WTC11 (cell line): Measurements from ENCODE around the gene ABCD3. TPM values are rescaled to one million over a fixed set of nuclear protein-coding genes. Genes with fewer than 3 reads are reported as not detected.

Experiments used
- ATAC-seq: fragments of 200-7000 bp; cut with Tn5 transposase; 2 replicates; pipeline ENCODE4 v1.10.0; 2021; ENCODE audit warnings: mild to moderate bottlenecking, moderate library complexity
- CTCF ChIA-PET: fragments of 300-600 bp; sonication (Branson Sonifier 250); formaldehyde crosslinking; loops from one replicate; lab custom pipeline; 2021; ENCODE audit warnings: antibody characterized with exemption; lab: Charles Lee
- POLR2A ChIA-PET: fragments of 350-600 bp; sonication (Branson Sonifier 250); formaldehyde crosslinking; loops from one replicate; lab custom pipeline; 2021; ENCODE audit warnings: antibody characterized with exemption; lab: Charles Lee
- DNase-seq: peaks from one replicate; pipeline ENCODE4 v3.0.0; 2021; ENCODE audit warnings: low spot score
- H3K27ac Mint-ChIP-seq: 2 replicates; pipeline ENCODE4 v1.8.0; 2021; ENCODE audit warnings: mixed read lengths
- H3K27me3 Mint-ChIP-seq: 2 replicates; pipeline ENCODE4 v1.8.0; 2021; ENCODE audit warnings: low read depth, mild to moderate bottlenecking, moderate library complexity, mixed read lengths
- H3K36me3 Mint-ChIP-seq: 2 replicates; pipeline ENCODE4 v1.8.0; 2021; ENCODE audit warnings: mixed read lengths
- H3K4me1 Mint-ChIP-seq: 2 replicates; pipeline ENCODE4 v1.8.0; 2022; ENCODE audit warnings: mixed read lengths
- H3K4me3 Mint-ChIP-seq: 2 replicates; pipeline ENCODE4 v1.8.0; 2021; ENCODE audit warnings: mild to moderate bottlenecking, moderate library complexity, mixed read lengths
- H3K9me3 Mint-ChIP-seq: 2 replicates; pipeline ENCODE4 v1.8.0; 2021; ENCODE audit warnings: mixed read lengths
- ATF6 ChIP-seq: sonication (generic); formaldehyde crosslinking; IDR thresholded peaks from 2 replicates; pipeline ENCODE4 v1.8.1; 2023; ENCODE audit warnings: mild to moderate bottlenecking, missing genetic modification reagents
- EMX1 ChIP-seq: fragments of 250-450 bp; sonication (Bioruptor Pico); IDR thresholded peaks from 2 replicates; pipeline ENCODE4 v1.8.0; 2021; ENCODE audit warnings: mild to moderate bottlenecking
- ERG ChIP-seq: fragments of 250-450 bp; sonication (Bioruptor Pico); IDR thresholded peaks from 2 replicates; pipeline ENCODE4 v1.8.0; 2021; ENCODE audit warnings: mild to moderate bottlenecking
- ETV6 ChIP-seq: sonication (generic); formaldehyde crosslinking; IDR thresholded peaks from 2 replicates; pipeline ENCODE4 v1.8.1; 2022; ENCODE audit warnings: mild to moderate bottlenecking, missing genetic modification reagents
- GTF2I ChIP-seq: fragments of 250-450 bp; sonication (Bioruptor Pico); conservative IDR thresholded peaks from 2 replicates; pipeline ENCODE4 v1.4.0; 2021; ENCODE audit warnings: mild to moderate bottlenecking
- IRF2 ChIP-seq: sonication (generic); formaldehyde crosslinking; IDR thresholded peaks from 2 replicates; pipeline ENCODE4 v1.8.0; 2022; ENCODE audit warnings: low read depth, missing genetic modification reagents, borderline replicate concordance
- NFATC4 ChIP-seq: fragments of 250-450 bp; sonication (Bioruptor Pico); IDR thresholded peaks from 2 replicates; pipeline ENCODE4 v1.9.0; 2021; ENCODE audit warnings: mild to moderate bottlenecking
- OVOL2 ChIP-seq: fragments of 250-450 bp; sonication (Bioruptor Pico); IDR thresholded peaks from 2 replicates; pipeline ENCODE4 v1.9.0; 2021; ENCODE audit warnings: mild to moderate bottlenecking, borderline replicate concordance
- TCF7 ChIP-seq: sonication (generic); formaldehyde crosslinking; IDR thresholded peaks from 2 replicates; pipeline ENCODE4 v1.8.0; 2022; ENCODE audit warnings: mild to moderate bottlenecking, low read depth, missing genetic modification reagents, moderate library complexity
- TEAD1 ChIP-seq: sonication (generic); formaldehyde crosslinking; IDR thresholded peaks from 2 replicates; pipeline ENCODE4 v1.8.0; 2022; ENCODE audit warnings: mild to moderate bottlenecking, missing genetic modification reagents
- ZNF219 ChIP-seq: sonication (generic); formaldehyde crosslinking; IDR thresholded peaks from 2 replicates; pipeline ENCODE4 v1.8.0; 2023; ENCODE audit warnings: missing genetic modification reagents, mild to moderate bottlenecking, borderline replicate concordance
- ZNF281 ChIP-seq: sonication (generic); formaldehyde crosslinking; IDR thresholded peaks from 2 replicates; pipeline ENCODE4 v1.8.0; 2023; ENCODE audit warnings: mild to moderate bottlenecking, missing genetic modification reagents
- ZSCAN18 ChIP-seq: fragments of 250-450 bp; sonication (Bioruptor Pico); IDR thresholded peaks from 2 replicates; pipeline ENCODE4 v2.1.2; 2022; ENCODE audit warnings: mild to moderate bottlenecking, moderate library complexity
- total RNA-seq: library from RNA; stranded (reverse); gene quantifications from 3 replicates; pipeline ENCODE4 v1.2.3, GENCODE V29; 2021
- TF ChIP-seq, protein P1 (sequence below): sonication (generic); formaldehyde crosslinking; IDR thresholded peaks from 2 replicates; pipeline ENCODE4 v1.8.1; 2023; ENCODE audit warnings: mild to moderate bottlenecking, missing genetic modification reagents, moderate library complexity
- TF ChIP-seq, protein P2 (sequence below): sonication (generic); formaldehyde crosslinking; IDR thresholded peaks from 2 replicates; pipeline ENCODE4 v1.8.1; 2022; ENCODE audit warnings: missing genetic modification reagents, borderline replicate concordance
- TF ChIP-seq, protein P3 (sequence below): sonication (generic); formaldehyde crosslinking; IDR thresholded peaks from 2 replicates; pipeline ENCODE4 v1.8.1; 2023; ENCODE audit warnings: mild to moderate bottlenecking, moderate library complexity, missing genetic modification reagents
- TF ChIP-seq, protein P4 (sequence below): sonication (generic); formaldehyde crosslinking; IDR thresholded peaks from 2 replicates; pipeline ENCODE4 v1.8.0; 2022; ENCODE audit warnings: mild to moderate bottlenecking, missing genetic modification reagents

Gene ABCD3
- total RNA-seq, 1 experiment from 2014 or later: 27.2 TPM

- ChIA-PET CTCF (interaction anchor here (1.5 kb wide), 2 partner anchors 32 to 289 kb away, joined by 4 to 7 read pairs; no protein-coding TSS in a partner anchor), POLR2A (no interaction called here)
- Mint-ChIP-seq H3K36me3 (peaks cover 15% of the 10 kb centered on the region), H3K4me3 (no peak overlapping the region), H3K4me1 (no peaks in the 10 kb centered on the region), H3K27me3 (no peaks in the 10 kb centered on the region), H3K9me3 (no peaks in the 10 kb centered on the region), H3K27ac (no peak overlapping the region)
- DNase-seq: no peak
- TF ChIP-seq, protein P1, sequence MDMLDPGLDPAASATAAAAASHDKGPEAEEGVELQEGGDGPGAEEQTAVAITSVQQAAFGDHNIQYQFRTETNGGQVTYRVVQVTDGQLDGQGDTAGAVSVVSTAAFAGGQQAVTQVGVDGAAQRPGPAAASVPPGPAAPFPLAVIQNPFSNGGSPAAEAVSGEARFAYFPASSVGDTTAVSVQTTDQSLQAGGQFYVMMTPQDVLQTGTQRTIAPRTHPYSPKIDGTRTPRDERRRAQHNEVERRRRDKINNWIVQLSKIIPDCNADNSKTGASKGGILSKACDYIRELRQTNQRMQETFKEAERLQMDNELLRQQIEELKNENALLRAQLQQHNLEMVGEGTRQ (CRISPR knock-in tag): no peak
- TF ChIP-seq ZSCAN18: no peak
- TF ChIP-seq, protein P2, sequence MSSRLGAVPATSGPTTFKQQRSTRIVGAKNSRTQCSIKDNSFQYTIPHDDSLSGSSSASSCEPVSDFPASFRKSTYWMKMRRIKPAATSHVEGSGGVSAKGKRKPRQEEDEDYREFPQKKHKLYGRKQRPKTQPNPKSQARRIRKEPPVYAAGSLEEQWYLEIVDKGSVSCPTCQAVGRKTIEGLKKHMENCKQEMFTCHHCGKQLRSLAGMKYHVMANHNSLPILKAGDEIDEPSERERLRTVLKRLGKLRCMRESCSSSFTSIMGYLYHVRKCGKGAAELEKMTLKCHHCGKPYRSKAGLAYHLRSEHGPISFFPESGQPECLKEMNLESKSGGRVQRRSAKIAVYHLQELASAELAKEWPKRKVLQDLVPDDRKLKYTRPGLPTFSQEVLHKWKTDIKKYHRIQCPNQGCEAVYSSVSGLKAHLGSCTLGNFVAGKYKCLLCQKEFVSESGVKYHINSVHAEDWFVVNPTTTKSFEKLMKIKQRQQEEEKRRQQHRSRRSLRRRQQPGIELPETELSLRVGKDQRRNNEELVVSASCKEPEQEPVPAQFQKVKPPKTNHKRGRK: no peak
- no peak for TF ChIP-seq NFATC4
- no peak for TF ChIP-seq OVOL2 (CRISPR knock-in tag)
- TF ChIP-seq EMX1 (CRISPR knock-in tag): no peak
- TF ChIP-seq ETV6: no peak
- no peak for TF ChIP-seq TCF7 (CRISPR knock-in tag)
- TF ChIP-seq ATF6 (CRISPR knock-in tag): no peak
- TF ChIP-seq ERG (CRISPR knock-in tag): no peak
- TF ChIP-seq IRF2 (CRISPR knock-in tag): no peak
- TF ChIP-seq, protein P3, sequence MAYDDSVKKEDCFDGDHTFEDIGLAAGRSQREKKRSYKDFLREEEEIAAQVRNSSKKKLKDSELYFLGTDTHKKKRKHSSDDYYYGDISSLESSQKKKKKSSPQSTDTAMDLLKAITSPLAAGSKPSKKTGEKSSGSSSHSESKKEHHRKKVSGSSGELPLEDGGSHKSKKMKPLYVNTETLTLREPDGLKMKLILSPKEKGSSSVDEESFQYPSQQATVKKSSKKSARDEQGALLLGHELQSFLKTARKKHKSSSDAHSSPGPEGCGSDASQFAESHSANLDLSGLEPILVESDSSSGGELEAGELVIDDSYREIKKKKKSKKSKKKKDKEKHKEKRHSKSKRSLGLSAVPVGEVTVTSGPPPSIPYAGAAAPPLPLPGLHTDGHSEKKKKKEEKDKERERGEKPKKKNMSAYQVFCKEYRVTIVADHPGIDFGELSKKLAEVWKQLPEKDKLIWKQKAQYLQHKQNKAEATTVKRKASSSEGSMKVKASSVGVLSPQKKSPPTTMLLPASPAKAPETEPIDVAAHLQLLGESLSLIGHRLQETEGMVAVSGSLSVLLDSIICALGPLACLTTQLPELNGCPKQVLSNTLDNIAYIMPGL (CRISPR knock-in tag): no peak
- TF ChIP-seq ZNF219 (CRISPR knock-in tag): no peak
- TF ChIP-seq, protein P4, sequence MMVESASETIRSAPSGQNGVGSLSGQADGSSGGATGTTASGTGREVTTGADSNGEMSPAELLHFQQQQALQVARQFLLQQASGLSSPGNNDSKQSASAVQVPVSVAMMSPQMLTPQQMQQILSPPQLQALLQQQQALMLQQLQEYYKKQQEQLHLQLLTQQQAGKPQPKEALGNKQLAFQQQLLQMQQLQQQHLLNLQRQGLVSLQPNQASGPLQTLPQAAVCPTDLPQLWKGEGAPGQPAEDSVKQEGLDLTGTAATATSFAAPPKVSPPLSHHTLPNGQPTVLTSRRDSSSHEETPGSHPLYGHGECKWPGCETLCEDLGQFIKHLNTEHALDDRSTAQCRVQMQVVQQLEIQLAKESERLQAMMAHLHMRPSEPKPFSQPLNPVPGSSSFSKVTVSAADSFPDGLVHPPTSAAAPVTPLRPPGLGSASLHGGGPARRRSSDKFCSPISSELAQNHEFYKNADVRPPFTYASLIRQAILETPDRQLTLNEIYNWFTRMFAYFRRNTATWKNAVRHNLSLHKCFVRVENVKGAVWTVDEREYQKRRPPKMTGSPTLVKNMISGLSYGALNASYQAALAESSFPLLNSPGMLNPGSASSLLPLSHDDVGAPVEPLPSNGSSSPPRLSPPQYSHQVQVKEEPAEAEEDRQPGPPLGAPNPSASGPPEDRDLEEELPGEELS: no peak
- TF ChIP-seq TEAD1 (CRISPR knock-in tag): no peak
- no peak for TF ChIP-seq GTF2I
- no peak for TF ChIP-seq ZNF281 (CRISPR knock-in tag)
- no peak for ATAC-seq
Measured at GRCh38 chr1:94512816-94513215, 94.6 kb downstream of the ABCD3 start.
